GM06990 (cell line): ENCODE results near the gene CSF1.

Experiments
- DNase-seq: peaks from one replicate; pipeline ENCODE4 v3.0.0-alpha.2; 2011; ENCODE audit not compliant: insufficient read length; ENCODE audit errors: extremely low read depth
- H3K27me3 ChIP-seq: replicated peaks from 2 replicates; pipeline ENCODE4 v1.6.0; 2011; ENCODE audit warnings: low read length; ENCODE audit not compliant: control insufficient read depth, insufficient read depth
- H3K36me3 ChIP-seq: 2 replicates; pipeline ENCODE4 v1.5.1; 2011; ENCODE audit warnings: low read length; ENCODE audit not compliant: control insufficient read depth, insufficient read depth
- H3K4me3 ChIP-seq: replicated peaks from 2 replicates; pipeline ENCODE4 v1.5.1; 2011; ENCODE audit warnings: low read depth, mild to moderate bottlenecking, control low read depth, low read length
- CTCF ChIP-seq: IDR thresholded peaks from 2 replicates; pipeline ENCODE4 v1.5.1; 2011; ENCODE audit warnings: low read length, control low read depth, mild to moderate bottlenecking, inconsistent platforms; ENCODE audit not compliant: insufficient read depth, poor library complexity, severe bottlenecking

The CSF1 gene

GRCh38 chr1:109892561-109893368 is 17.9 kb upstream of the CSF1 start:
- no peak for DNase-seq
- H3K4me3 ChIP-seq, result no peak overlapping the region
- no peaks in the 10 kb centered on the region for H3K36me3 ChIP-seq
- TF ChIP-seq CTCF, result no peak
- H3K27me3 ChIP-seq, result no peaks in the 10 kb centered on the region

- no peak for DNase-seq
- H3K4me3 ChIP-seq, result no peak overlapping the region
- no peaks in the 10 kb centered on the region for H3K36me3 ChIP-seq
- H3K27me3 ChIP-seq, result no peaks in the 10 kb centered on the region
- no peak for TF ChIP-seq CTCF
These were observed 17.0 kb upstream of the CSF1 start for GRCh38 chr1:109893532-109894171.

GRCh38 chr1:109894823-109895719 is 15.6 kb upstream of the CSF1 start:
- Histone ChIP-seq H3K27me3 (no peaks in the 10 kb centered on the region), H3K4me3 (no peak overlapping the region), H3K36me3 (no peaks in the 10 kb centered on the region)
- TF ChIP-seq CTCF, result no peak
- no peak for DNase-seq

- DNase-seq, result no peak
- no peak overlapping the region for H3K4me3 ChIP-seq
- no peak for TF ChIP-seq CTCF
- no peaks in the 10 kb centered on the region for H3K36me3 ChIP-seq
- H3K27me3 ChIP-seq, result no peaks in the 10 kb centered on the region
These were observed 14.7 kb upstream of the CSF1 start for GRCh38 chr1:109895720-109896504.

- DNase-seq, result no peak
- H3K27me3 ChIP-seq, result no peaks in the 10 kb centered on the region
- H3K4me3 ChIP-seq, result no peak overlapping the region
- TF ChIP-seq CTCF, result no peak
- H3K36me3 ChIP-seq, result no peaks in the 10 kb centered on the region
These were observed 14.0 kb upstream of the CSF1 start for GRCh38 chr1:109896681-109897080.
